GM06990 (cell line): ENCODE measurements around the gene FOXA3.

ENCODE experiments used
- DNase-seq: peaks from one replicate; pipeline ENCODE4 v3.0.0-alpha.2; 2011; ENCODE audit not compliant: insufficient read length; ENCODE audit errors: extremely low read depth
- H3K27me3 ChIP-seq: replicated peaks from 2 replicates; pipeline ENCODE4 v1.6.0; 2011; ENCODE audit warnings: low read length; ENCODE audit not compliant: control insufficient read depth, insufficient read depth
- H3K36me3 ChIP-seq: 2 replicates; pipeline ENCODE4 v1.5.1; 2011; ENCODE audit warnings: low read length; ENCODE audit not compliant: control insufficient read depth, insufficient read depth
- H3K4me3 ChIP-seq: replicated peaks from 2 replicates; pipeline ENCODE4 v1.5.1; 2011; ENCODE audit warnings: low read depth, mild to moderate bottlenecking, control low read depth, low read length
- TF ChIP-seq, protein P1 (sequence below): IDR thresholded peaks from 2 replicates; pipeline ENCODE4 v1.5.1; 2011; ENCODE audit warnings: low read length, control low read depth, mild to moderate bottlenecking, inconsistent platforms; ENCODE audit not compliant: insufficient read depth, poor library complexity, severe bottlenecking

Gene FOXA3

GRCh38 chr19:45882652-45883585, 18.8 kb downstream of the FOXA3 start:
- Histone ChIP-seq H3K27me3 (no peaks in the 10 kb centered on the region), H3K4me3 (peak overlapping the region; percentile 68), H3K36me3 (no peaks in the 10 kb centered on the region)
- DNase-seq: peak; percentile 95
- TF ChIP-seq, protein P1, sequence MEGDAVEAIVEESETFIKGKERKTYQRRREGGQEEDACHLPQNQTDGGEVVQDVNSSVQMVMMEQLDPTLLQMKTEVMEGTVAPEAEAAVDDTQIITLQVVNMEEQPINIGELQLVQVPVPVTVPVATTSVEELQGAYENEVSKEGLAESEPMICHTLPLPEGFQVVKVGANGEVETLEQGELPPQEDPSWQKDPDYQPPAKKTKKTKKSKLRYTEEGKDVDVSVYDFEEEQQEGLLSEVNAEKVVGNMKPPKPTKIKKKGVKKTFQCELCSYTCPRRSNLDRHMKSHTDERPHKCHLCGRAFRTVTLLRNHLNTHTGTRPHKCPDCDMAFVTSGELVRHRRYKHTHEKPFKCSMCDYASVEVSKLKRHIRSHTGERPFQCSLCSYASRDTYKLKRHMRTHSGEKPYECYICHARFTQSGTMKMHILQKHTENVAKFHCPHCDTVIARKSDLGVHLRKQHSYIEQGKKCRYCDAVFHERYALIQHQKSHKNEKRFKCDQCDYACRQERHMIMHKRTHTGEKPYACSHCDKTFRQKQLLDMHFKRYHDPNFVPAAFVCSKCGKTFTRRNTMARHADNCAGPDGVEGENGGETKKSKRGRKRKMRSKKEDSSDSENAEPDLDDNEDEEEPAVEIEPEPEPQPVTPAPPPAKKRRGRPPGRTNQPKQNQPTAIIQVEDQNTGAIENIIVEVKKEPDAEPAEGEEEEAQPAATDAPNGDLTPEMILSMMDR: peak; percentile 100

- no peak for DNase-seq
- no peak overlapping the region for H3K4me3 ChIP-seq
- H3K36me3 ChIP-seq: no peaks in the 10 kb centered on the region
- TF ChIP-seq, protein P1: no peak
- H3K27me3 ChIP-seq: no peaks in the 10 kb centered on the region
Measured at GRCh38 chr19:45883586-45883880, 19.4 kb downstream of the FOXA3 start.

GRCh38 chr19:45883881-45884681, 20.0 kb downstream of the FOXA3 start:
- Histone ChIP-seq H3K4me3 (no peak overlapping the region), H3K36me3 (no peaks in the 10 kb centered on the region), H3K27me3 (no peaks in the 10 kb centered on the region)
- no peak for DNase-seq
- TF ChIP-seq, protein P1: no peak

DNA sequence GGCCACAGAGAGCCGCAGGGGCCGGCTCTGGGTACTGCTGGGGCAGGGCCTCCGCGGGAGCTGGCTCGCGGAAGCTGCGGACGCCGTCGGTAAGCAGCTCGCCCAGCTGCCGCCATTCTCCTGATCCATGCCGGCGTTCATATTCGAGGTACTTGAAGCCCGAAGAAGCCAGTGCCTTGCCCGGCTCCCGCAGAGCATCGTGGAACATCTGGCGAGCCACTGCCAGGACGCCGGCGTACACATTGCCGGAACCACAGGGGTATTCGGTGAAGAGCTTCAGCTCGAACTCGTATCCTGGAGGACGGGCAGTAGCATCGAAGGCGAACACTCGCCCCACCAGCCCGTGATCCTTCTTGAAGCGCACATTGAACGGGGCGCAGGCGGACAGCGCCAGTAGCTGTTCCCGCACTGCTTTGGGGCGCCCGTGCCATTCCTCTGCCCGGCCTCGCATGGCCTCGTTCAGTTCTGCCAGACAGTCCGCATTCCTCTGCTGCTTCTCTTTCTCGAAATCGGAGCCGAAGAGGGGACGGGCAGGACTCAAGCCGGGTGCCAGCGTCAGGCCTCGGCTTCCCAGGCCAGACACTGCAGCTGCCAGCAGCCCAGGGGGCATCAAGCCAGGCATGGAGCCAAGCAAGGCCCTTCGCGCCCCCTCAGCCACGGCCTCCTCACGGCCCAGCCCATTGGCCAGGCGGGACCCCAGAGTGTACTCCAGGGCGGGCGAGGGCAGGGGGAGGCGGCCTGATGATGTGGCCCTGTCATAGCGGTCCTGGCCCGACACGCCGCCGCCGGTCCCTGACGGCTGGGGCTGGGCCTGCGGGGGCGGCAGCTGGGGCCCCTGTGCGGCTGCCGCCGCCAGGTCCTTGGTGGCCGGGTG, 20.8 kb downstream of the FOXA3 start:
- TF ChIP-seq, protein P1: no peak
- H3K27me3 ChIP-seq: no peaks in the 10 kb centered on the region
- no peaks in the 10 kb centered on the region for H3K36me3 ChIP-seq
- peak overlapping the region; percentile 83 for H3K4me3 ChIP-seq
- DNase-seq: no peak

GRCh38 chr19:45885556-45886426, 21.7 kb downstream of the FOXA3 start, which contains the start of gene IRF2BP1:
TSS of gene IRF2BP1 (minus strand) at chr19:45886141. CDS start at chr19:45885774, 367 bp downstream.
- Histone ChIP-seq H3K36me3 (no peaks in the 10 kb centered on the region; the same call in 1 of the 2 replicates), H3K27me3 (no peaks in the 10 kb centered on the region), H3K4me3 (peak within 1 kb of the TSS; percentile 83)
- TF ChIP-seq, protein P1: no peak
- DNase-seq: peak; percentile 90
